ENCODE measurements around the gene SDK1. TPM values are rescaled to one million over a fixed set of nuclear protein-coding genes. Genes with fewer than 3 reads are reported as not detected.

The SDK1 gene
- total and polyA plus RNA-seq, 2 experiments from 2014 or later = 2.1 to 10.0 TPM

DNA sequence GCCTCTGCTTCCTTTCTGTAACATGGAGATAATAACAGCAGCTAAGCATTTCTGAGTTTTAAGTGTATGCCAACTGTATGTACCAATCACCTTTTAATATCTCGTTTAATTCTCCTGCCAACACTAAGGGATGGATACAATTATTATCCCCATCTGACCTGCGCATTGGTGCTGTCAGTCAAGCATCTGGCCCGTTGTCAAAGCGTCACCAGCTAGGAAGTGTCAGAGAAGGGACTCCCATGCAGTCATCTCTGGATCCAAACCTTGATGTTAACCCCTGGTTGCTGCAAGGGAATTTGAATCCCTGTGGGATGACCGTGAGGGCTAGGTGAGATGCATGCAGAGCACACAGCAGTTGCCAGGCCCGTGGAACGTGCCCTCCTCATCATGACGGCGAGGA lies 506.8 kb downstream of the SDK1 start:
- Histone ChIP-seq H3K4me2 (no peak overlapping the region), H2AFZ (no peak overlapping the region), H3K4me3 (no peak overlapping the region), H3K79me2 (replicated peaks; ENCODE audit: insufficient read depth) (no peaks in the 10 kb centered on the region), H3K4me1 (ENCODE audit: insufficient read depth) (peaks cover 7% of the 10 kb centered on the region; the same call in 1 of the 2 replicates), H3F3A (replicated peaks; ENCODE audit: low read depth) (no peaks in the 10 kb centered on the region), H3K27ac (ENCODE audit: low read depth) (no peak overlapping the region), H3K9me2 (ENCODE audit: insufficient read depth) (no peaks in the 10 kb centered on the region), H3K27me3 (ENCODE audit: insufficient read depth) (no peaks in the 10 kb centered on the region), H4K20me1 (replicated peaks; ENCODE audit: insufficient read depth) (no peaks in the 10 kb centered on the region), H3K36me3 (ENCODE audit: insufficient read depth) (no peaks in the 10 kb centered on the region)
- H3K4me1 Mint-ChIP-seq = peaks cover 31% of the 10 kb centered on the region
- no peak overlapping the region for H3K4me3 Mint-ChIP-seq
- no peaks in the 10 kb centered on the region for H3K36me3 Mint-ChIP-seq (ENCODE audit: low read depth)
- no peak overlapping the region; the same call in 1 of the 2 replicates for H3K27ac Mint-ChIP-seq
- no peak for ATAC-seq
- TF ChIP-seq, protein P1, sequence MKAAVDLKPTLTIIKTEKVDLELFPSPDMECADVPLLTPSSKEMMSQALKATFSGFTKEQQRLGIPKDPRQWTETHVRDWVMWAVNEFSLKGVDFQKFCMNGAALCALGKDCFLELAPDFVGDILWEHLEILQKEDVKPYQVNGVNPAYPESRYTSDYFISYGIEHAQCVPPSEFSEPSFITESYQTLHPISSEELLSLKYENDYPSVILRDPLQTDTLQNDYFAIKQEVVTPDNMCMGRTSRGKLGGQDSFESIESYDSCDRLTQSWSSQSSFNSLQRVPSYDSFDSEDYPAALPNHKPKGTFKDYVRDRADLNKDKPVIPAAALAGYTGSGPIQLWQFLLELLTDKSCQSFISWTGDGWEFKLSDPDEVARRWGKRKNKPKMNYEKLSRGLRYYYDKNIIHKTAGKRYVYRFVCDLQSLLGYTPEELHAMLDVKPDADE (IDR thresholded peaks at IDR 0.05) = no peak
- TF ChIP-seq, protein P2, sequence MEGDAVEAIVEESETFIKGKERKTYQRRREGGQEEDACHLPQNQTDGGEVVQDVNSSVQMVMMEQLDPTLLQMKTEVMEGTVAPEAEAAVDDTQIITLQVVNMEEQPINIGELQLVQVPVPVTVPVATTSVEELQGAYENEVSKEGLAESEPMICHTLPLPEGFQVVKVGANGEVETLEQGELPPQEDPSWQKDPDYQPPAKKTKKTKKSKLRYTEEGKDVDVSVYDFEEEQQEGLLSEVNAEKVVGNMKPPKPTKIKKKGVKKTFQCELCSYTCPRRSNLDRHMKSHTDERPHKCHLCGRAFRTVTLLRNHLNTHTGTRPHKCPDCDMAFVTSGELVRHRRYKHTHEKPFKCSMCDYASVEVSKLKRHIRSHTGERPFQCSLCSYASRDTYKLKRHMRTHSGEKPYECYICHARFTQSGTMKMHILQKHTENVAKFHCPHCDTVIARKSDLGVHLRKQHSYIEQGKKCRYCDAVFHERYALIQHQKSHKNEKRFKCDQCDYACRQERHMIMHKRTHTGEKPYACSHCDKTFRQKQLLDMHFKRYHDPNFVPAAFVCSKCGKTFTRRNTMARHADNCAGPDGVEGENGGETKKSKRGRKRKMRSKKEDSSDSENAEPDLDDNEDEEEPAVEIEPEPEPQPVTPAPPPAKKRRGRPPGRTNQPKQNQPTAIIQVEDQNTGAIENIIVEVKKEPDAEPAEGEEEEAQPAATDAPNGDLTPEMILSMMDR (conservative IDR thresholded peaks at IDR 0.05; ENCODE audit: low read depth in 2 of 2) = no peak
- no peak for TF ChIP-seq ZNF114 (CRISPR knock-in tag; IDR thresholded peaks at IDR 0.05)
- no peak for TF ChIP-seq ZNF331 (CRISPR knock-in tag; IDR thresholded peaks at IDR 0.05; ENCODE audit: low read depth)
- TF ChIP-seq POLR2AphosphoS5 (IDR thresholded peaks at IDR 0.05; ENCODE audit: low read depth) = no peak
- TF ChIP-seq STAT1 (IDR thresholded peaks at IDR 0.05; ENCODE audit: unreplicated experiment) = no peak
- no peak for TF ChIP-seq EZH2 (IDR thresholded peaks at IDR 0.05; ENCODE audit: low read depth, unreplicated experiment)
- no peak for TF ChIP-seq CREB1 (CRISPR knock-in tag; IDR thresholded peaks at IDR 0.05; ENCODE audit: low read depth)
- TF ChIP-seq, protein P3, sequence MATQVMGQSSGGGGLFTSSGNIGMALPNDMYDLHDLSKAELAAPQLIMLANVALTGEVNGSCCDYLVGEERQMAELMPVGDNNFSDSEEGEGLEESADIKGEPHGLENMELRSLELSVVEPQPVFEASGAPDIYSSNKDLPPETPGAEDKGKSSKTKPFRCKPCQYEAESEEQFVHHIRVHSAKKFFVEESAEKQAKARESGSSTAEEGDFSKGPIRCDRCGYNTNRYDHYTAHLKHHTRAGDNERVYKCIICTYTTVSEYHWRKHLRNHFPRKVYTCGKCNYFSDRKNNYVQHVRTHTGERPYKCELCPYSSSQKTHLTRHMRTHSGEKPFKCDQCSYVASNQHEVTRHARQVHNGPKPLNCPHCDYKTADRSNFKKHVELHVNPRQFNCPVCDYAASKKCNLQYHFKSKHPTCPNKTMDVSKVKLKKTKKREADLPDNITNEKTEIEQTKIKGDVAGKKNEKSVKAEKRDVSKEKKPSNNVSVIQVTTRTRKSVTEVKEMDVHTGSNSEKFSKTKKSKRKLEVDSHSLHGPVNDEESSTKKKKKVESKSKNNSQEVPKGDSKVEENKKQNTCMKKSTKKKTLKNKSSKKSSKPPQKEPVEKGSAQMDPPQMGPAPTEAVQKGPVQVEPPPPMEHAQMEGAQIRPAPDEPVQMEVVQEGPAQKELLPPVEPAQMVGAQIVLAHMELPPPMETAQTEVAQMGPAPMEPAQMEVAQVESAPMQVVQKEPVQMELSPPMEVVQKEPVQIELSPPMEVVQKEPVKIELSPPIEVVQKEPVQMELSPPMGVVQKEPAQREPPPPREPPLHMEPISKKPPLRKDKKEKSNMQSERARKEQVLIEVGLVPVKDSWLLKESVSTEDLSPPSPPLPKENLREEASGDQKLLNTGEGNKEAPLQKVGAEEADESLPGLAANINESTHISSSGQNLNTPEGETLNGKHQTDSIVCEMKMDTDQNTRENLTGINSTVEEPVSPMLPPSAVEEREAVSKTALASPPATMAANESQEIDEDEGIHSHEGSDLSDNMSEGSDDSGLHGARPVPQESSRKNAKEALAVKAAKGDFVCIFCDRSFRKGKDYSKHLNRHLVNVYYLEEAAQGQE (IDR thresholded peaks at IDR 0.05; ENCODE audit: unreplicated experiment) = no peak
- H3K9me3 Mint-ChIP-seq = no peaks in the 10 kb centered on the region; the same call in 2 of the 3 replicates
- peaks cover 8% of the 10 kb centered on the region for H3K27me3 Mint-ChIP-seq (ENCODE audit: insufficient read depth, low read depth, poor library complexity)
- DNase-seq (ENCODE audit: low spot score) = no peak

DNA sequence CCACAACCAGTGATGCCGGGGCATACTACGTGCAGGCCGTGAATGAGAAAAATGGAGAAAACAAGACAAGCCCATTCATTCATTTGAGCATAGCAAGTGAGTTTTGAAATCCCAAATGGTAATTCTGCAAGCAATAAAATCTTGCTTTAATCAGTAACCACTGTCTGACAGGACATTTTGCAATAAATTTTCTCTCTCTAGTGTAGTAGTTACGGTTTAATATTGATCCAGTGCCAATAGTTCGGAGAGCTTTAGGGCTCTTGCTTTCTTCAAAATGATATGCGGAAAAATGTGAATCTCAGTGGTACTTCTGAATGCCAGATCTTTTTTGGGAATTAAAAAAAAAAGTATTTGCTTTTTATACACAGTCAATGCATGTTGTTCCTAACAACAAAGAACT lies 520.4 kb downstream of the SDK1 start:
- peaks cover 6% of the 10 kb centered on the region; the same call in 1 of the 2 replicates for H3K9me2 ChIP-seq (ENCODE audit: insufficient read depth)
- ATAC-seq (no peak), DNase-seq (ENCODE audit: low spot score) (no peak)
- H3K36me3 Mint-ChIP-seq (ENCODE audit: low read depth) = no peaks in the 10 kb centered on the region
- peaks cover 14% of the 10 kb centered on the region for H3K4me1 ChIP-seq (ENCODE audit: insufficient read depth)
- H4K20me1 ChIP-seq (replicated peaks; ENCODE audit: insufficient read depth) = no peaks in the 10 kb centered on the region; the same call in 1 of the 2 replicates
- no peak overlapping the region for H2AFZ ChIP-seq
- H3K4me1 Mint-ChIP-seq = peaks cover 23% of the 10 kb centered on the region
- H3K79me2 ChIP-seq (replicated peaks; ENCODE audit: insufficient read depth) = no peaks in the 10 kb centered on the region
- H3K27ac ChIP-seq (ENCODE audit: low read depth) = no peak overlapping the region
- no peak overlapping the region for H3K4me2 ChIP-seq
- H3K27me3 ChIP-seq (ENCODE audit: insufficient read depth) = no peaks in the 10 kb centered on the region
- H3F3A ChIP-seq (replicated peaks; ENCODE audit: low read depth) = no peaks in the 10 kb centered on the region
- no peak overlapping the region for H3K4me3 ChIP-seq
- no peaks in the 10 kb centered on the region for H3K9me3 Mint-ChIP-seq
- H3K27ac Mint-ChIP-seq = no peak overlapping the region
- no peaks in the 10 kb centered on the region for H3K36me3 ChIP-seq (ENCODE audit: insufficient read depth)
- peaks cover 5% of the 10 kb centered on the region for H3K27me3 Mint-ChIP-seq (ENCODE audit: insufficient read depth, low read depth, poor library complexity)
- H3K4me3 Mint-ChIP-seq = no peak overlapping the region
- TF ChIP-seq JUNB (IDR thresholded peaks at IDR 0.05; ENCODE audit: unreplicated experiment) (no peak), ZNF114 (CRISPR knock-in tag; IDR thresholded peaks at IDR 0.05) (no peak)
- TF ChIP-seq, protein P3 (IDR thresholded peaks at IDR 0.05; ENCODE audit: unreplicated experiment) = no peak

All from GM23338 (cell line).